Small intestine (tissue), 7 donors: ENCODE data around the gene PNPLA8. TPM values are rescaled to one million over a fixed set of nuclear protein-coding genes. Genes with fewer than 3 reads are reported as not detected.

Source experiments
- DNase-seq, 2 donors: peaks; one replicate each; pipeline versions ENCODE4 v3.0.0 to v3.0.0-alpha.2; 2013
- FAIRE-seq: peaks from 2 replicates; lab custom pipeline; 2012; peaks lifted over from hg19 to GRCh38; lab: Jason Lieb, UNC
- H3K27ac ChIP-seq, 3 donors: one replicate each; pipeline ENCODE4 v1.5.1; 2013; ENCODE audit warnings: low read length in 2 of 3, mild to moderate bottlenecking in 2 of 3, control low read depth in 1 of 3, inconsistent platforms in 1 of 3, low read depth in 1 of 3, moderate library complexity in 1 of 3
- H3K27me3 ChIP-seq, 3 donors: one replicate each; pipeline ENCODE4 v1.6.1; 2013; ENCODE audit warnings: low read length in 3 of 3, inconsistent platforms in 1 of 3; ENCODE audit not compliant: control insufficient read depth in 3 of 3, insufficient read depth in 3 of 3
- H3K36me3 ChIP-seq, 3 donors: one replicate each; pipeline ENCODE4 v1.6.1; 2013; ENCODE audit warnings: low read length in 3 of 3, inconsistent platforms in 1 of 3, low read depth in 1 of 3, mild to moderate bottlenecking in 1 of 3, moderate library complexity in 1 of 3; ENCODE audit not compliant: control insufficient read depth in 3 of 3, insufficient read depth in 2 of 3
- H3K4me1 ChIP-seq, 3 donors: one replicate each; pipeline ENCODE4 v1.6.1; 2013; ENCODE audit warnings: low read length in 2 of 3, inconsistent platforms in 1 of 3, low read depth in 1 of 3, mild to moderate bottlenecking in 1 of 3, moderate library complexity in 1 of 3; ENCODE audit not compliant: control insufficient read depth in 3 of 3, insufficient read depth in 2 of 3
- H3K4me3 ChIP-seq, 3 donors: one replicate each; pipeline ENCODE4 v1.5.1; 2013; ENCODE audit warnings: low read length in 3 of 3, control low read depth in 1 of 3, inconsistent platforms in 1 of 3, low read depth in 1 of 3, mild to moderate bottlenecking in 1 of 3, moderate library complexity in 1 of 3
- H3K9me3 ChIP-seq, 2 donors: one replicate each; pipeline ENCODE4 v1.6.1; 2013; ENCODE audit warnings: low read depth in 1 of 2, low read length in 1 of 2; ENCODE audit not compliant: control insufficient read depth in 2 of 2, insufficient read depth in 1 of 2
- WGBS, 3 donors: extraction: QIAGEN DNeasy Blood & Tissue Kit; methylation state at CpG; one replicate each; pipeline ENCODE4 v1.1.7; 2013; 5-methylcytosine and 5-hydroxymethylcytosine counted together
- polyA plus RNA-seq, 4 donors: library from polyadenylated mRNA; stranded (reverse) in 3 of 4; unstranded in 1 of 4; fragments of 200-250 nt in 3 of 4; fragments of 120-200 nt in 1 of 4; gene quantifications; one replicate each; pipeline versions ENCODE4 v1.2.1 to v1.2.3, GENCODE V29; 2013
- donor health status: healthy with polysubstance abuse.
- donor health status: control.
- donor health status: control.
- donor health status: Bipolar disorder and iron deficiency.
- donor health status: healthy.

Gene PNPLA8
- polyA plus RNA-seq, 4 donors, result 8.3 to 21.2 (median 10.4) TPM

DNA sequence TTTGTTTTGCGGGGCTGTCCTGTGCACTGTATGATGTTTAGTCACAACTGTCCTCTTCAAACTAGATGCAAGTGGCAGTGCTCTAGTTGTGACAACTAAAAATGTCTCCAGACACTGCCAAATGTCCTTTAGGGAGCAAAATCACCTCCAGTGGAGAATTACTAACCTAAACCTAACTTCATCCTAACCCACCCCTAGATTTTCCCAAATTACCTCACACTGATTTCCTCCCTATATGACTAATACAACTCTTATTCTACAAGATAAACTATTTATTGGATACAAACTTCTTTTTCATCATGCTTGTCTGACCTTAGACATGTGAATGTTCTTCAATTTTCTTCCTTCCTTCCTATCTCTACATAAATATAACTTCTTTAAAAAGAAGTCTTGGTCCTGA is 26.4 kb downstream of the PNPLA8 start:
- WGBS, 3 donors, result 98 to 100% (median 100%) methylated on average over 1 of the region's 1 CpG
- H3K9me3 ChIP-seq, result no peaks in the 10 kb centered on the region
- H3K27me3 ChIP-seq, result no peaks in the 10 kb centered on the region
- FAIRE-seq (no peak), DNase-seq (no peak)
- no peak overlapping the region for H3K4me3 ChIP-seq
- no peak overlapping the region for H3K27ac ChIP-seq
- H3K36me3 ChIP-seq, result peaks cover 0 to 15% (median 3%) of the 10 kb centered on the region in 3 donors
- no peaks in the 10 kb centered on the region for H3K4me1 ChIP-seq

DNA sequence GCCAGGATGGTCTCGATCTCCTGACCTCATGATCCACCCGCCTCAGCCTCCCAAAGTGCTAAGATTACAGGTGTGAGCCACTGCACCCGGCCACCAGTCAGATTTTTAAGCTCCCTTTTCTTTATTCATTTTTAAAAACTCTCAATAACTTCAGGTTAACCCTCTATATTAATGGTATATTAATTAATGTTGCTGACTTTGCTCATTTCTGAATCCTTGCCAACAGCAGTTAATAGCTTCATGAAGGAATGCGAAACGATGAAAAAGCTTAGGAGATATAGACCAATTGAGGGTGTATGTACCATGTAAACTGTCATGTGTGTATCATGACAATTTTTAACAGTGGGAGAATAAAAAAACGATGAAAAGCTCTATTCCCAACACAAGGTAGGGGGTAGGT is 27.5 kb downstream of the PNPLA8 start:
- Histone ChIP-seq H3K27me3 (no peaks in the 10 kb centered on the region), H3K4me3 (no peak overlapping the region), H3K4me1 (no peaks in the 10 kb centered on the region), H3K9me3 (no peaks in the 10 kb centered on the region), H3K36me3 (peaks cover 0 to 15% (median 7%) of the 10 kb centered on the region in 3 donors), H3K27ac (no peak overlapping the region)
- FAIRE-seq (no peak), DNase-seq (no peak)
- 81 to 88% (median 84%) methylated on average over 6 of the region's 6 CpGs for WGBS, 3 donors

GRCh38 chr7:108497082-108497725 is 28.7 kb downstream of the PNPLA8 start:
- H3K27me3 ChIP-seq, result no peaks in the 10 kb centered on the region
- DNase-seq (peak; percentile 45 to 58), FAIRE-seq (peak; percentile 70)
- no peaks in the 10 kb centered on the region for H3K9me3 ChIP-seq
- 85 to 91% (median 91%) methylated on average over 3 of the region's 3 CpGs for WGBS, 3 donors
- no peak overlapping the region for H3K4me3 ChIP-seq
- H3K4me1 ChIP-seq, result no peaks in the 10 kb centered on the region
- no peak overlapping the region for H3K27ac ChIP-seq
- peaks cover 0 to 16% (median 7%) of the 10 kb centered on the region in 3 donors for H3K36me3 ChIP-seq

GRCh38 chr7:108492742-108493141 is 33.2 kb downstream of the PNPLA8 start:
- H3K27ac ChIP-seq, result no peak overlapping the region
- no peaks in the 10 kb centered on the region for H3K4me1 ChIP-seq
- H3K9me3 ChIP-seq, result no peaks in the 10 kb centered on the region
- peaks cover 0 to 13% (median 7%) of the 10 kb centered on the region in 3 donors for H3K36me3 ChIP-seq
- no peaks in the 10 kb centered on the region for H3K27me3 ChIP-seq
- 93 to 99% (median 96%) methylated on average over 4 of the region's 4 CpGs for WGBS, 3 donors
- FAIRE-seq (no peak), DNase-seq (no peak)
- no peak overlapping the region for H3K4me3 ChIP-seq

DNA sequence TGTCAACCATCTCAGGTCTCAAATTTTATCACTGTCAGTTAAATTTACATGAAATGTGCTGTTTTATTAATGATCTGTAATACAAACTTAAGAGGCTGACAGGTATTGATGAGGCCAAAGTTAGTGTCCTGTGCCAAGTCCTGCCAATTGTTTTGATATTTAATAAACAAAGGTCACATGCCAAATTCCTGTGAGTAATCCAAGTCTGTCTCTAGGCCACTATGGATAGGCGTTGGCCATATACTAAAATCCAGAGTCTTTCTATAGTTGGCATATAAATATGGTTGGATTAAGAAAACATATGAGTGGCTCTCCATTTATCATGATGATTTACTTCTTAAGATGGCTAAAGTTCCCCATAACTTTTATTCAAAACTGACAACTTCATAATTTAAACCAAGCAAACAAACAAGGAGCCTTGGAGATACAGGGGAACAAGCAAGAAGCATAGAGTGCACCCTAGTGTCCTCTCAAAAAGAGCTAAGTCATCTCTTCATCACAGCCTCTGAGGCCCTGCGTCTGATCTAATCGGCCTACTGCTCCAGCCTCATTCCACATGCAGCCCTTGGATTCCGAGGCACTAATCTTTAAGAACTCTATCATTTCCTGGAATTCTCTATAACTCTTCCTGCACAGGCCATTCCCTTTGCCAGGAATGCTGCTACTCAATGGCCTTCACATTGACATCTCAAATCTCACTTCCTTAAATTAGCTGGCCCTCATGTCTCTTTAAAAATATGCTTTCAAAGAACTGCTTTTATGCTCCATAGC is 37.0 kb downstream of the PNPLA8 start:
- no peaks in the 10 kb centered on the region for H3K27me3 ChIP-seq
- DNase-seq (no peak), FAIRE-seq (no peak)
- no peaks in the 10 kb centered on the region for H3K9me3 ChIP-seq
- H3K4me1 ChIP-seq, result no peaks in the 10 kb centered on the region
- peaks cover 0 to 11% (median 3%) of the 10 kb centered on the region in 3 donors for H3K36me3 ChIP-seq
- H3K27ac ChIP-seq, result no peak overlapping the region
- WGBS, 3 donors, result 82 to 96% (median 87%) methylated on average over 4 of the region's 4 CpGs
- no peak overlapping the region for H3K4me3 ChIP-seq

DNA sequence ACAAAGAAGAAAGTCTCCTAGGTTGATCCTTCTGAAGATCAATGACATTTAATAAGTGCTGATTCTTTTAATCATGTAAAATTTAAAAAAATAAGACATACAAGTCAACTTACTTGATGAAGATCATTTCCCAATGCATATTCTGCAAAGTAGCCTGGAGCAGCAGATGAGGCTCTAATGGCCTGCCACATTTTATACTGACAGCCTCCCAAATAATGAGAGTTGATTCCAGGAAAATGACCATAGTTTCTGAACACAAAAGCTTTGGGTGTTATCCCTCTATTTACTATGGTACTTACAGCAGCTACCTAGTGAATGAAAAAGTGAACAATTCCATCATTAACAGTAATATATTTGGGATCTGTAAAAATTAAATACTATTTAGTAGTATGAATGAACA is 38.3 kb downstream of the PNPLA8 start:
- peaks cover 0 to 8% (median 3%) of the 10 kb centered on the region in 3 donors for H3K36me3 ChIP-seq
- no peak for FAIRE-seq
- no peaks in the 10 kb centered on the region for H3K9me3 ChIP-seq
- H3K4me1 ChIP-seq, result no peaks in the 10 kb centered on the region
- DNase-seq, result no peak
- H3K4me3 ChIP-seq, result no peak overlapping the region
- no peak overlapping the region for H3K27ac ChIP-seq
- no peaks in the 10 kb centered on the region for H3K27me3 ChIP-seq

GRCh38 chr7:108486291-108486966 is 39.5 kb downstream of the PNPLA8 start:
- Histone ChIP-seq H3K4me1 (no peaks in the 10 kb centered on the region), H3K27ac (no peak overlapping the region), H3K27me3 (no peaks in the 10 kb centered on the region), H3K9me3 (no peaks in the 10 kb centered on the region), H3K36me3 (peaks cover 0 to 8% (median 3%) of the 10 kb centered on the region in 3 donors), H3K4me3 (no peak overlapping the region)
- 86 to 91% (median 91%) methylated on average over 5 of the region's 5 CpGs for WGBS, 3 donors
- peak; percentile 19 for FAIRE-seq
- no peak for DNase-seq

DNA sequence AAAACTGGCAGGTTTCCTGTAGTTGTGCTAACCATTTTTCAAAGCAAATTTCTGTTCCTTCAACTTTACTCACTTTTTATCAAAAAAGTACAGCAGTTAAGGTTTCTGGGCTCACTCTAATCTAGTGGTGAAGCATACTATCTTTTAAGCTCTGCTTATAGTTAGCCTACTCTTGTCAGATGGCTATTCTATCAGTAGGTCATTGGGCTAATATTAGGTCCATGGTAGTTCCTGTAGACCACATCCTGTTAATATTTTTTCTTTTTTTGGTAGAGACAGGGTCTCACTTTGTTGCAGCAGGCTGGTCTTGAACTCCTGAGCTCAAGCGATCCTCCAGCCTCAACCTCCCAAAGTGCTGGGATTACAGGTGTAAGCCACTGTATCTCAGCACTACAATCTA is 41.8 kb downstream of the PNPLA8 start:
- WGBS, 3 donors, result 86 to 100% (median 89%) methylated on average over 1 of the region's 1 CpG
- Histone ChIP-seq H3K27ac (no peak overlapping the region), H3K4me1 (no peaks in the 10 kb centered on the region), H3K36me3 (peaks cover 3 to 10% (median 3%) of the 10 kb centered on the region in 3 donors), H3K4me3 (no peak overlapping the region), H3K9me3 (no peaks in the 10 kb centered on the region), H3K27me3 (no peaks in the 10 kb centered on the region)
- no peak for FAIRE-seq
- no peak for DNase-seq
